Measurements from ENCODE around the gene ARIH1.

DNA sequence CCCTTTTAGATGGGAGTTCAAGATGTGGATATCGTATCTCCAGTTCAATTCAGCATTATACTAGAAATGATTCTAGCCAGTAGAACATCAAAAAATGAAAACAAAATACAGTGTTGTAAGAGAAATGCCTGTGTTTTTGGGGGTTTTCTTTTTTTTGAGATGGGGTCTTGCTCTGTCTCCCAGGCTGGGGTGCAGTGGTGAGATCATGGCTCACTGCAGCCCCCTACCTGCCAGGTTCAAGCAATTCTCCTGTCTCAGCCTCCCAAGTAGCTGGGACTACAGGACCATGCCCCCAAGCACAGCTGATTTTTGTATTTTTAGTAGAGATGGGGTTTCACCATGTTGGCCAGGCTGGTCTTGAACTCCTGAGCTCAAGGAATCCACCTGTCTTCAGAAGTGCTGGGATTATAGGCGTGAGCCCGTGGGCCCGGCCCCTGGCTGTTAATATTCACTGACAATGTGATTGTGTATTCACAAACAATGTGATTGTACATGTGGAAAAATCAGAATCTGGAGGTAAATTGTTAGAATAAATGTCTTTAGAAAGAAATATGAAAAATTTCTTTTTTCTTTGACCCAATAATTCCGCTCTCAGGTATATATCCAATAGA is 59.0 kb downstream of the ARIH1 start:
- TF ChIP-seq POLR2AphosphoS5 (IDR thresholded peaks at IDR 0.05; ENCODE audit: low read depth) (no peak), REST (IDR thresholded peaks at IDR 0.05; ENCODE audit: unreplicated experiment) (no peak), CREB1 (CRISPR knock-in tag; IDR thresholded peaks at IDR 0.05; ENCODE audit: low read depth) (no peak), EZH2phosphoT487 (IDR thresholded peaks at IDR 0.05; ENCODE audit: unreplicated experiment) (no peak), JUNB (IDR thresholded peaks at IDR 0.05; ENCODE audit: unreplicated experiment) (no peak), EZH2 (IDR thresholded peaks at IDR 0.05; ENCODE audit: low read depth, unreplicated experiment) (no peak)
- TF ChIP-seq, protein P1, sequence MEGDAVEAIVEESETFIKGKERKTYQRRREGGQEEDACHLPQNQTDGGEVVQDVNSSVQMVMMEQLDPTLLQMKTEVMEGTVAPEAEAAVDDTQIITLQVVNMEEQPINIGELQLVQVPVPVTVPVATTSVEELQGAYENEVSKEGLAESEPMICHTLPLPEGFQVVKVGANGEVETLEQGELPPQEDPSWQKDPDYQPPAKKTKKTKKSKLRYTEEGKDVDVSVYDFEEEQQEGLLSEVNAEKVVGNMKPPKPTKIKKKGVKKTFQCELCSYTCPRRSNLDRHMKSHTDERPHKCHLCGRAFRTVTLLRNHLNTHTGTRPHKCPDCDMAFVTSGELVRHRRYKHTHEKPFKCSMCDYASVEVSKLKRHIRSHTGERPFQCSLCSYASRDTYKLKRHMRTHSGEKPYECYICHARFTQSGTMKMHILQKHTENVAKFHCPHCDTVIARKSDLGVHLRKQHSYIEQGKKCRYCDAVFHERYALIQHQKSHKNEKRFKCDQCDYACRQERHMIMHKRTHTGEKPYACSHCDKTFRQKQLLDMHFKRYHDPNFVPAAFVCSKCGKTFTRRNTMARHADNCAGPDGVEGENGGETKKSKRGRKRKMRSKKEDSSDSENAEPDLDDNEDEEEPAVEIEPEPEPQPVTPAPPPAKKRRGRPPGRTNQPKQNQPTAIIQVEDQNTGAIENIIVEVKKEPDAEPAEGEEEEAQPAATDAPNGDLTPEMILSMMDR (conservative IDR thresholded peaks at IDR 0.05; ENCODE audit: low read depth in 2 of 2), result peak; percentile 73 to 76
